Kidney (tissue), 14 donors: ENCODE measurements around the gene DPPA3. TPM values are rescaled to one million over a fixed set of nuclear protein-coding genes. Genes with fewer than 3 reads are reported as not detected.

Source experiments
- DNase-seq, 5 donors: peaks; one replicate each; pipeline ENCODE4 v3.0.0-alpha.2; 2013 to 2020
- FAIRE-seq: peaks from 2 replicates; lab custom pipeline; 2012; peaks lifted over from hg19 to GRCh38; lab: Jason Lieb, UNC
- H3K27ac ChIP-seq, 2 donors: one replicate each; pipeline ENCODE4 v1.7.0; 2013; ENCODE audit warnings: low read depth in 2 of 2, low read length in 2 of 2, inconsistent platforms in 1 of 2
- H3K27me3 ChIP-seq: one replicate; pipeline ENCODE4 v1.7.1; 2013; ENCODE audit warnings: low read length, inconsistent platforms; ENCODE audit not compliant: control insufficient read depth, insufficient read depth
- H3K36me3 ChIP-seq, 3 donors: one replicate each; pipeline versions ENCODE4 v1.7.0 to v1.7.1; 2013; ENCODE audit warnings: low read length in 3 of 3, control low read depth in 1 of 3, inconsistent platforms in 1 of 3; ENCODE audit not compliant: insufficient read depth in 3 of 3, control insufficient read depth in 2 of 3
- H3K4me1 ChIP-seq, 3 donors: one replicate each; pipeline versions ENCODE4 v1.7.0 to v1.7.1; 2013; ENCODE audit warnings: low read length in 3 of 3, inconsistent platforms in 1 of 3, low read depth in 1 of 3; ENCODE audit not compliant: control insufficient read depth in 2 of 3, insufficient read depth in 2 of 3
- H3K4me3 ChIP-seq, 3 donors: one replicate each; pipeline versions ENCODE4 v1.7.0 to v1.8.1; 2013; ENCODE audit warnings: low read length in 3 of 3, control low read depth in 1 of 3, inconsistent platforms in 1 of 3
- H3K9ac ChIP-seq, 3 donors: one replicate each; pipeline versions ENCODE4 v1.7.0 to v1.7.1; 2013; ENCODE audit warnings: low read length in 3 of 3, control low read depth in 1 of 3, inconsistent platforms in 1 of 3
- H3K9me3 ChIP-seq, 3 donors: one replicate each; pipeline versions ENCODE4 v1.7.0 to v1.7.1; 2013; ENCODE audit warnings: low read length in 3 of 3, control low read depth in 1 of 3, inconsistent platforms in 1 of 3; ENCODE audit not compliant: control insufficient read depth in 2 of 3, insufficient read depth in 1 of 3
- CTCF ChIP-seq: IDR thresholded peaks from 3 replicates; pipeline ENCODE4 v1.5.1; 2012; ENCODE audit warnings: mild to moderate bottlenecking, moderate library complexity, borderline replicate concordance; ENCODE audit not compliant: insufficient read depth; ENCODE audit errors: extremely low read depth
- intact Hi-C: fragments of 100-400 bp; cut with DNase I; formaldehyde crosslinking; loops from one replicate; pipeline ENCODE4 v1.11.1; 2022
- polyA plus RNA-seq: library from polyadenylated mRNA; stranded (reverse); fragments of 350-450 nt; fragmentation: Illumina TruSeq; extraction: RNeasy Lipid Tissue Mini Kit (QIAGEN cat#74804); gene quantifications from one replicate; pipeline ENCODE4 v1.2.3, GENCODE V29; 2014; ENCODE audit warnings: low read depth, low replicate concordance; ENCODE audit not compliant: insufficient read depth
- total RNA-seq: library from RNA; stranded (reverse); fragmentation: NEBNext Ultra II Directional; extraction: Animal tissue kit (Norgen Biotek cat#: 25700); gene quantifications from one replicate; pipeline ENCODE4 v1.2.1, GENCODE V29; 2021
- donor health status: control.
- donor health status: control.
- donor health status: control.
- donor health status: control.
- donor health status: control.
- donor health status: DM: yes; HTN: yes; CAD: no.
- donor health status: Normal renal cell carcinoma (clear cell type).

The DPPA3 gene
- total and polyA plus RNA-seq, 2 donors from 2014 or later = not detected

GRCh38 chr12:7694556-7695236, 16.5 kb upstream of the DPPA3 start:
- Histone ChIP-seq H3K27me3 (no peaks in the 10 kb centered on the region), H3K36me3 (no peaks in the 10 kb centered on the region), H3K4me1 (no peaks in the 10 kb centered on the region), H3K27ac (no peak overlapping the region), H3K4me3 (no peak overlapping the region), H3K9ac (no peak overlapping the region), H3K9me3 (no peaks in the 10 kb centered on the region)
- intact Hi-C loops = no loop called here
- TF ChIP-seq CTCF = no peak
- no peak for DNase-seq
- no peak for FAIRE-seq

DNA sequence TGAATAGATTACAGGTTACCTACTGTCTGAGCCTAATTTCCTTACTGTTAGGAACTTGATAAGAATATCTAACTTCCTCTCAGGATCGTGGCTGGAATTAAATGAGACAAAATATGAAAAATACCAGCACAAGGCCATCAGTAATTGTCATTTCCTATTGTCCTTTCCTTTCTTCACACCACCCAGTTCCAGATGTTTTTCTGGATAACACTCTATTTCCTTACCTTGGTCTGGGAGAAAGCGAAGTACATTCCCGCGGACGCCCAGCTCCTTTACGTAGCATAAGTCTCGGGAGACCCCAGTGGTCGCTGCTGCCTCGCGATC, 16.0 kb upstream of the DPPA3 start:
- H3K36me3 ChIP-seq = no peaks in the 10 kb centered on the region
- TF ChIP-seq CTCF = no peak
- no peak for FAIRE-seq
- no peaks in the 10 kb centered on the region for H3K27me3 ChIP-seq
- peak in 1 of 5 donors; percentile 42 for DNase-seq
- H3K9ac ChIP-seq = no peak overlapping the region
- no peak overlapping the region for H3K4me3 ChIP-seq
- H3K4me1 ChIP-seq = no peaks in the 10 kb centered on the region
- intact Hi-C loops = no loop called here
- no peaks in the 10 kb centered on the region for H3K9me3 ChIP-seq
- H3K27ac ChIP-seq = no peak overlapping the region

- intact Hi-C loops = no loop called here
- no peak within 1 kb of the TSS for H3K27ac ChIP-seq
- H3K27me3 ChIP-seq = no peaks in the 10 kb centered on the region
- H3K4me1 ChIP-seq = no peaks in the 10 kb centered on the region
- FAIRE-seq (no peak), DNase-seq (peak in 3 of 5 donors; percentile 14 to 57 (median 26))
- H3K4me3 ChIP-seq = no peak within 1 kb of the TSS
- no peak for TF ChIP-seq CTCF
- H3K9ac ChIP-seq = no peak within 1 kb of the TSS
- H3K9me3 ChIP-seq = no peaks in the 10 kb centered on the region
- no peaks in the 10 kb centered on the region for H3K36me3 ChIP-seq
Observed at GRCh38 chr12:7695566-7696197, 15.6 kb upstream of the DPPA3 start, which contains the start of gene GDF3. GDF3 (minus strand) TSS chr12:7695775; CDS start chr12:7695728, 47 bp downstream.
